ENCODE measurements around the gene DPP6. TPM values are rescaled to one million over a fixed set of nuclear protein-coding genes. Genes with fewer than 3 reads are reported as not detected.

Gene DPP6
- total and polyA plus RNA-seq, 9 of the 15 experiments (the other 6 are each of a cell fraction or from before 2014, with no cell fraction given): not detected

DNA sequence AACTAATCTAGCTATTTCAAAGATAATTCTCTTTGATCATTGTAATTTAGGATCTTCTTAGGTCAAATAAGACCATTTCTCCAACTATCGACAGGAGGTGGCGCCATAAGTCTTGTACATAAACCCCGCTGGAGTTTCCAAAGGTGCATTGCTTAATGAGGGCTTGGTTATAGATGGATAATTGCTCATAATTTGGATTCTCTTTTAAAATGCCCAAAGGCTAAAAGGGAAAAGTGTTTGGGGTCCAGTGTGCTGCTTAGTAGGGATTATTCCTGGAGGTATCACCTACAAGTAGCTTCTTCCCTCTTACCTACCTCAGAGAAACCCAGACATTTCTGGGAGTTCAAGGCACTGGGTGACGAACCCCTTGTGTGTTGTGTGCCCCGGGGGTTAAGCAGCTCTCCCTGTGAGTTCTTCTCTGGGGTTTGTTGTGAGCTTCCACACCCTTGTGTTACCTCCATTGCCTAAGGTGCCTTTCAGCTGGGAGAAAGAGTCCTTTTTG is 875.5 kb downstream of the DPP6 start (continued):
- TF ChIP-seq KLF16 (IDR thresholded peaks at IDR 0.05) (peak; percentile 43; the same call in 1 of the 2 replicates), LCOR (CRISPR knock-in tag; IDR thresholded peaks at IDR 0.05) (no peak), PTBP1 (IDR thresholded peaks at IDR 0.05; ENCODE audit: low read depth, low read length) (no peak), HMG20B (CRISPR knock-in tag; IDR thresholded peaks at IDR 0.05) (no peak), ZNF23 (CRISPR knock-in tag; IDR thresholded peaks at IDR 0.05) (no peak), ZNF146 (CRISPR knock-in tag; IDR thresholded peaks at IDR 0.05; ENCODE audit: unreplicated experiment) (no peak), GABPA (tag; conservative IDR thresholded peaks at IDR 0.05; ENCODE audit: low read depth) (no peak), CEBPB (tag; IDR thresholded peaks at IDR 0.05) (peak; percentile 96), HOXB6 (CRISPR knock-in tag; IDR thresholded peaks at IDR 0.05; ENCODE audit: borderline replicate concordance) (no peak), MCM3 (IDR thresholded peaks at IDR 0.05) (no peak), HMG20A (CRISPR knock-in tag; conservative IDR thresholded peaks at IDR 0.05) (no peak), PTTG1 (tag; IDR thresholded peaks at IDR 0.05; ENCODE audit: low read depth) (no peak), YBX1 (IDR thresholded peaks at IDR 0.05) (no peak), ZNF384 (IDR thresholded peaks at IDR 0.05; ENCODE audit: low read depth, low read length) (no peak), POLR3A (IDR thresholded peaks at IDR 0.05; ENCODE audit: borderline replicate concordance, extremely low read depth, insufficient read depth, insufficient read length) (no peak), NRF1 (conservative IDR thresholded peaks at IDR 0.05 in 1 of 2, IDR thresholded peaks at IDR 0.05 in 1 of 2) (no peak), EP300 (IDR thresholded peaks at IDR 0.05; ENCODE audit: low read length) (no peak), NUFIP1 (IDR thresholded peaks at IDR 0.05; ENCODE audit: partially characterized antibody) (no peak), KHSRP (IDR thresholded peaks at IDR 0.05) (no peak), PRMT5 (CRISPR knock-in tag; IDR thresholded peaks at IDR 0.05) (no peak)
- TF ChIP-seq, protein P1, sequence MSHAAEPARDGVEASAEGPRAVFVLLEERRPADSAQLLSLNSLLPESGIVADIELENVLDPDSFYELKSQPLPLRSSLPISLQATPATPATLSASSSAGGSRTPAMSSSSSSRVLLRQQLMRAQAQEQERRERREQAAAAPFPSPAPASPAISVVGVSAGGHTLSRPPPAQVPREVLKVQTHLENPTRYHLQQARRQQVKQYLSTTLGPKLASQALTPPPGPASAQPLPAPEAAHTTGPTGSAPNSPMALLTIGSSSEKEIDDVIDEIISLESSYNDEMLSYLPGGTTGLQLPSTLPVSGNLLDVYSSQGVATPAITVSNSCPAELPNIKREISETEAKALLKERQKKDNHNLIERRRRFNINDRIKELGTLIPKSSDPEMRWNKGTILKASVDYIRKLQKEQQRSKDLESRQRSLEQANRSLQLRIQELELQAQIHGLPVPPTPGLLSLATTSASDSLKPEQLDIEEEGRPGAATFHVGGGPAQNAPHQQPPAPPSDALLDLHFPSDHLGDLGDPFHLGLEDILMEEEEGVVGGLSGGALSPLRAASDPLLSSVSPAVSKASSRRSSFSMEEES (CRISPR knock-in tag; IDR thresholded peaks at IDR 0.05): no peak
